GM21723 (cell line): ENCODE data around the gene LAMB2.
A peak's percentile ranks its signal among the peaks of the same experiment; 100 is the strongest.

Experiments used
- ATAC-seq: cut with Tn5 transposase; IDR thresholded peaks from one replicate; pipeline ENCODE4 v1.9.1; 2021; ENCODE audit warnings: mild to moderate bottlenecking, moderate library complexity; ENCODE audit not compliant: unreplicated experiment

LAMB2 gene

GRCh38 chr3:49132437-49133225 is at the start of gene LAMB2:
Gene LAMB2, minus strand, starts transcription at chr3:49133050. Its CDS starts 183 bp downstream, at chr3:49132867.
- no peak for ATAC-seq

GRCh38 chr3:49181351-49181750 is 48.5 kb upstream of the LAMB2 start:
- ATAC-seq = no peak

DNA sequence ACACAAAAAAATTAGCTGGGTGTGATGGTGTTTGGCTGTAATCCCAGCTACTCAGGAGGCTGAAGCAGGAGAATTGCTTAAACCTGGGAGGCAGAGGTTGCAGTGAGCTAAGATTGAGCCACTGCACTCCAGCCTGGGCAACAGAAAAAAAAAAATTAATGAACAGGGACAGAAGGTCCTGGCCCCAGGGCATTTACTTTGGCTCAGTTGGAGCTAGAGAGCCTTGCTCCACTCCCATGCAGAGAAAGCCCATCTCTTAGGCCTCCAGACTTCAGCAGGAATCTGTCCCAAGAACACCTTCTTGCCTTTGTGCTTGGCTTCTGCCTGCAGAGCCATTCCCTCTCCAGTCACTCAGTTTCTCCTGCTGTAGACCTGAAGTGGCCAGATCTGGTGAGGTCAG is 47.3 kb upstream of the LAMB2 start:
- no peak for ATAC-seq

GRCh38 chr3:49177073-49177472 is 44.2 kb upstream of the LAMB2 start:
- no peak for ATAC-seq

GRCh38 chr3:49175530-49175929 is 42.7 kb upstream of the LAMB2 start:
- ATAC-seq = no peak

- ATAC-seq = no peak
Measured at GRCh38 chr3:49174397-49174985, 41.6 kb upstream of the LAMB2 start.

- no peak for ATAC-seq
Measured at GRCh38 chr3:49173792-49174170, 40.9 kb upstream of the LAMB2 start.

GRCh38 chr3:49173116-49173791 is 40.4 kb upstream of the LAMB2 start:
- no peak for ATAC-seq

DNA sequence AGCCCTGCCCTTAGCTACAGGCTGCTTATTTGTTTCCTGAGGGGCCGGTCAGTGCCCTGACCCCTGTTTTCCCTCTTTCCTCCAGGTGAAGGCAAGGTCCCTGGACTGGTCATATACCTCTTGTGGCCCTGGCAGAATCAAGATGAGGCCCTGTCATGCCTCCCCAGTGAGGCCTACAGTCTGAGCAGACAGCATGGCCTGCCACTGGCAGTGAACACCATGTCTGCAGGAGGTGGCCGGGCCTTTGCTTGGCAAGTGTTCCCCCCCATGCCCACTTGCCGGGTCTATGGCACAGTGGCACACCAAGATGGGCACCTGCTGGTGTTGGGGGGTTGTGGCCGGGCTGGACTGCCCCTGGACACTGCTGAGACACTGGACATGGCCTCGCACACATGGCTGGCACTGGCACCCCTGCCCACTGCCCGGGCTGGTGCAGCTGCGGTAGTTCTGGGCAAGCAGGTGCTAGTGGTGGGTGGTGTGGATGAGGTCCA is 39.7 kb upstream of the LAMB2 start:
- ATAC-seq = no peak

- no peak for ATAC-seq
Measured at GRCh38 chr3:49171775-49172500, 39.1 kb upstream of the LAMB2 start.

GRCh38 chr3:49171119-49171774 is 38.4 kb upstream of the LAMB2 start, which contains the start of gene KLHDC8B:
Gene KLHDC8B, plus strand, starts transcription at chr3:49171598. Its CDS starts 1,172 bp downstream, at chr3:49172770.
- ATAC-seq = peak; percentile 70

DNA sequence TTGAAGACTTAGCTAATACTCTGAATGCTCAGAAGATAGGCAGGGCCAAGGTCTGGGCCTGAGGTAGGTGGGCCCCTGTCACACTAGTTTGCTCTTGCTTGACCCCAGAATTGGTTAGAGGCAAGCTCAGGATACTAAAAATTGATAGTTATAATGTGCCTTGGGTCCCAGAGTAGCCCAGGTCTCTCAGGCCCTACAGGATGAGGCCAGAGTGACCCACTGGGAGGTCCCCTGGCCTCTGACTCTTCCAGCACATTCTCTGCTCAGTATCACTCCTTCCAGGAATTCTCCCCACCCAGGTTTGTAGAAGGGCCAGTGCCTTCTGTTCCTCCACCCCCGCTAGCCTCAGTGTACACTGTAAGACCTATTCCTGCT is 37.9 kb upstream of the LAMB2 start:
- peak; percentile 6 for ATAC-seq

DNA sequence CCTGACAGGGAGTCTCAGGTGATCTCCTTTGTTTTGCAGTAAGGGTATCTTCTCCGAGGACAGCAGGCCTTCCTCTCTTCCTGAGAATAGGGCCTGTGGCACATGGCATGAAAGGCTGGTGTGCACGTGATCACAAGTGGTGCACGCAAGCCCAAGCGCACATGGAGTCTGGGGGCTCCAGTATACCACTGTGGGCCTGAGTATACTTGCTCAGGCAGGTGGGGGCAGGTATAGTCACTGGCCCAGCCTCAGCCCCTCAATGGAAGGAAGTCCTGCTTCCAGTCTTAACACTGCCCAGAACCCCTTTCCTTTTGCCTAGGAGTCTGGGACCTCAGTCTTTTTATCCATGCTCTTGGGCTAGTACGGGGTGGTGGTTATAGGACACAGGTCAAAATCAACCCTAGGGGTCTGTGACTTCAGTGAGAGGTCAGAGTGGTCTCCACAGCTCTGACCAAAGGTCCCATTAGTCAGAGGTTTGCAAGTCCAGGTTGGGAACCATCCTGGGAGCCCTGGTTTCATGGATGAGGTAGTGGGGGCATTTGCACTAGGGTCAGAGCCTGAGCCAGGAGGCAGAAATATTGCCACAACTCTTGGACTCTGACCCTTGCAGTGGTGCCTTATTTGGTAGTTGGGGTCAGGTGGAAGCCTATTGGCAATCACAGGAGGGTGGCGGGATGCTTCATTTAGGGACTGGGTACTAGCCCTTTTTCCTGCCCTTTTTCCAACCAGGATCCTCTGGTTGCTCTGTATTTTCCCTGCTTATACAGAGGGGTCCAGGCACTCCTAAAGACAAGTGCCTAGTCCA is 34.1 kb upstream of the LAMB2 start:
- ATAC-seq = no peak

DNA sequence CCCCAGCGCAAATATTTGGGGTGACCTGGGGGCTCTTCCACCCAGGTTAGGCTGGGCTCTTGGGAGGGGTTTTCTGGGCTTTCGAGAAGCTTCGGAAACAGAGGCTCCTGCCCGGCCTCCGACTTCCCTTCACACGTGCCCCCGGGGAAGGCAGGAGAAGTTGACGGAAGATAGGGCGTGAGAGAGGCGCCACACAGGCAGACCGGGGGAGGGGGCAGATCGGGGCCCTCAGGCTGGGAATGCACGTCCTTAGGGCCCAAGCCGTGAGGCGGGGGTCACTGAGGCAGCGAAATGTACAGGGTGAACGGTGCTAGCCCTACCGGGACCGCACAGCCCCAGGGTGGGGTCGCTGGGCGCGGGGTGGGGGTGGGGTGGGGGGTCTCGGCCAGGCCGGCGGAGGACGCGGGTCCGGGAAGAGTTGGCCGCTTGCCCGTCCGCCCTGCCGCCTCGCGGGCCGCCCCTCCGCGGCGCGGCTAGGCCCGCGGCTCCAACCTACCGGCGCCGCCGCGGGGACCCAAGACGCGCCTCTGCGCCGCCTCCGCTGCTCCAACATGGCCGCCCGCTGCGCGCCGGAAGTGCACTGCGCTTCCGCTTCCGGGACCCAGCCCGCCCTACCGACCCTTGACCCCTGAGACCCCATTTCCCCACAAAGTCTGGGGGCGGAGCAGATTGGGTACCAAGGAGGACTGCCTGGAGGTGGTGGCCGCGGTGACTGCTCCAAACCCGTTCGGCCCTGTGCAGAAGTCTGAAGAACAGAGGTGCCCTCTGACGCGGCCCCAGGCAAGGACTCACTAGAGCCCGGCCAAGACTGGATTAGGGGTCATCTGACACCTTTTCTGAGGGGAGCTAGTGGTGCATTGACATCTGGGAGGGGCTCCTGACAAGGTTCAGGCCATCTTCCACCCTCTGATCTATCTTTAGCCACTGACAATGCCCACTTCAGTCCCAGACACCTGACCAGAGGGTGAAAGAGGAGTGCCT is 33.2 kb upstream of the LAMB2 start, which contains the start of gene CCDC71:
TSS of gene CCDC71 (minus strand) at position 561 of the 981 bp plus-strand sequence. CDS start 2,123 bp downstream, outside the sequence.
- peak; percentile 61 for ATAC-seq

DNA sequence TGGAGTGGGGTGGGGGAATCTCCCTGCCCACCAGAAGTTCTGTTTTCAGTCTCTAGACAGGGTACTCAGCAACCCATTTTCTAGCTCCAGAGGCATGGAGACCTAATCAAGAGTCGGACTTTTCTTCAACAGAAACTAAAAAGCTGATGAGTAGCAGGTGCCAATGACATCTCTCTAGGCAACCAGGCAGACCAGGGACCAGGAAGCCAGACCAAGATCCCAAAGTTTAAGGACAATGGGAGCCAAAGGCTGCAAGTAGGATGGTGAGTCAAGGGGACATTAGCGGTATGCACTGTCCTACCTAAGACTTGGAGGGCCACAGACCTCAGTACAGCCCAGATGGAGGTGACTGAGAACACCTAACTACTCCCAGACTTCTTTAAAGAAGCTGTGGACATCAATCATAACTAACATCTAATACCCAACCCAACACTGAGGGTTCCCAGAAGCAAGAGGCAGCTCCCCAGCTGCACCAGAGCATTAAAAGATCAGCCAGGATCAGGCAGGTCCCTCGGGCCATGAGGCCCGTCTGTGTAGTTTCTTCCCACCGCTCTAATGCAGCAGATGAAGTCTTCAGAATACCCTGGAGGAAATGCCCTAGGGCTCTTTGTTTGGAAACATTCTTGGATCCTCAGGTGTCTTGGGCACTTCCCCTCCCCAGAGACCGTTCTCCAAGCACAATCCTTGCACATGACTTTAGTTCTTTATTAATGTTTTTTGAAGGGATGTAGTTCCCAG is 32.3 kb upstream of the LAMB2 start:
- no peak for ATAC-seq

DNA sequence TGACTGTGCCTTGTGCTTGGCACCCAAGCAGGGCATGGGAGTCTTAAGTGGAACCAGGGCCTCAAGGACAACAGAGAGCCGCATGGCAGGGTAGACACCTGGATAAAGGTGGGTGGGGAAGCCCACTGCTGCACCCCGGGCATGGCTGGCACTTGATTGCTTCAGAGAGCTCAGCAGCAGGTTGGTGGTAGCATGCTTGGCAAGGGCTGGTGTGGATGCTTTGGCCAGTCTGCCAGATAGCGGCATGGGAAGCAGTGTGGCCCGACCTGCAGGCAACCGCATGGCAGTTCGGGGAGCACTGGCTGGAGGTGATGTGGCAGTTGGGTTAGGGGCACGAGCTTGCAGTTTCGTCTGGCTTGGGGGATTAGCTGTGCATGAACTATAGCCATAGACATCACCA is 30.8 kb upstream of the LAMB2 start:
- ATAC-seq = no peak

DNA sequence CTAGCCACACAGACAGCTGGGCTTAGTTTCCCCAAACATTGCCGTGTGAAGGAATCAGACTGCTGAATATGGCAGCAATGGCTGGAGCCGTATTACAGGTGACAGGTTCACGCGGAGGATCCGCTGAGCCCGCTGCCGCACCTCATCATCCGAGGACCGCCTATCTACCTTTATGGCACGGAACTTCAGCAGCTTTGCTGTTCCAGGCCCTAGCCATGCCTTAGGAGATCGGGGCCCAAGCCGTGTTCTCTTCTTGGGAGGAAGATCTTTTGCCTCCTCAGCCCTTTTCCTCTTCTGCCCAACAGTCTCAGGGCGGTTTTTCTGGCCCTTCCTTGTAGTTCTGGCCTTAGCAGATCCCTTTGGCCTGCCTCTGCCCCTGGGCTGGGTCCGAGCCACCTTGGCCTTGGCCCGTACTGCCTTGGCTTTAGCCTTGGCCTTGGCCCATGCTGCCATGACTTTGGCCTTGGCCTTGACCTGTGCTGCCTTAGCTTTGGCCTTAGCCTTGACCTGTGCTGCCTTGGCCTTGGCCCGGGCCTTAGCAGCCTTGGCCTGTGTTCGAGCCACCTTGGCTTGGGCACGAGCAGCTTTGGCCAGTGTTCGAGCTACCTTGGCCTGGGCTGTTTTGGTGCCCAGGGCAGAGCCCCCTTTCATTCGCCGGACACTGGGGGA is 30.0 kb upstream of the LAMB2 start:
- ATAC-seq = no peak
